Heart left ventricle (tissue), 16 donors: ENCODE measurements around the gene CATSPERD. TPM values are rescaled to one million over a fixed set of nuclear protein-coding genes. Genes with fewer than 3 reads are reported as not detected.
A peak's percentile ranks its signal among the peaks of the same experiment; 100 is the strongest.

Experiments
- ATAC-seq, 4 donors: fragments of 200-7000 bp; cut with Tn5 transposase; one replicate each; pipeline ENCODE4 v1.9.1; 2020 to 2022; ENCODE audit warnings: moderate library complexity in 4 of 4, mild to moderate bottlenecking in 3 of 4, moderate number of reproducible peaks in 1 of 4
- DNase-seq, 5 donors: peaks; one replicate each; pipeline ENCODE4 v3.0.0-alpha.2; 2020
- H3K27ac ChIP-seq, 12 donors: fragments of 200-600 bp; sonication (generic) in 4 of 12; one replicate each; pipeline versions ENCODE4 v1.5.0 to v1.8.0; 2016 to 2022; ENCODE audit warnings: mild to moderate bottlenecking in 2 of 12
- H3K27me3 ChIP-seq, 9 donors: fragments of 200-600 bp; sonication (generic) in 2 of 9; one replicate each; pipeline versions ENCODE4 v1.5.1 to v1.8.0; 2016 to 2022; ENCODE audit warnings: mild to moderate bottlenecking in 3 of 9
- H3K36me3 ChIP-seq, 9 donors: fragments of 200-600 bp; sonication (generic) in 2 of 9; one replicate each; pipeline versions ENCODE4 v1.5.0 to v1.8.0; 2018 to 2022; ENCODE audit warnings: mild to moderate bottlenecking in 2 of 9
- H3K4me1 ChIP-seq, 12 donors: fragments of 200-600 bp; sonication (generic) in 4 of 12; one replicate each; pipeline versions ENCODE4 v1.5.0 to v1.8.0; 2016 to 2022; ENCODE audit warnings: mild to moderate bottlenecking in 3 of 12
- H3K4me3 ChIP-seq, 12 donors: fragments of 200-600 bp; sonication (generic) in 4 of 12; one replicate each; pipeline versions ENCODE4 v1.5.0 to v1.8.0; 2017 to 2022; ENCODE audit warnings: mild to moderate bottlenecking in 9 of 12, moderate library complexity in 4 of 12
- H3K9me3 ChIP-seq, 12 donors: fragments of 200-600 bp; sonication (generic) in 4 of 12; one replicate each; pipeline versions ENCODE4 v1.5.0 to v1.8.0; 2016 to 2022; ENCODE audit warnings: mild to moderate bottlenecking in 1 of 12
- POLR2A ChIP-seq, 2 donors: fragments of 450-650 bp; IDR thresholded peaks; one replicate each; pipeline ENCODE4 v1.6.1; 2017; ENCODE audit warnings: antibody characterized with exemption in 2 of 2, mild to moderate bottlenecking in 2 of 2, moderate library complexity in 2 of 2
- WGBS, 4 donors: extraction: QIAGEN DNeasy Blood & Tissue Kit in 2 of 4; methylation state at CpG; one replicate each; pipeline versions ENCODE4 v1.1.5 to v1.1.7; 2013 to 2018; 5-methylcytosine and 5-hydroxymethylcytosine counted together
- intact Hi-C, 10 donors: fragments of 100-400 bp; cut with DNase I; formaldehyde crosslinking; loops; one replicate each; pipeline versions ENCODE4 v1.11.1 to v1.14.2; 2022
- polyA plus RNA-seq, 2 donors: library from polyadenylated mRNA; stranded (reverse); fragments of 200-250 nt; gene quantifications; one replicate each; pipeline ENCODE4 v1.2.3, GENCODE V29; 2013
- total RNA-seq, 9 donors: library from RNA; depleted of rRNA in 2 of 9; stranded (reverse); fragments of >200 nt in 2 of 9; fragmentation: NEBNext Ultra II Directional in 3 of 9; extraction: Animal tissue kit (Norgen Biotek cat#: 25700) in 3 of 9; gene quantifications; one replicate each; pipeline versions ENCODE4 v1.1.0 to v1.2.4, GENCODE V29; 2016 to 2023
- TF ChIP-seq, protein P1 (sequence below), 12 donors: fragments of 200-600 bp; sonication (generic) in 4 of 12; IDR thresholded peaks; one replicate each; pipeline versions ENCODE4 v1.5.0 to v1.8.0; 2018 to 2022; ENCODE audit warnings: antibody characterized with exemption in 12 of 12, mild to moderate bottlenecking in 5 of 12
- donor health status: ischemic (EF 13 %, LVEDD 7.1; RV severe dilation, severe dysfunction).
- donor health status: healthy with polysubstance abuse.
- donor health status: DM: no; HTN: yes; CAD: no.
- donor health status: DM: no; HTN: no; CAD: no.
- donor health status: ischemic (EF 25% LVEDD 6.9; RV normal size, moderate dysfunction).
- donor health status: ischemic (EF 25% LVEDD 5.7; RV mildly dilated, moderate dysfunction).
- donor health status: healthy.
- donor health status: DM: yes; HTN: yes; CAD: no.
- donor health status: ischemic (EF 35%, LVEDD 5.7; RV mildly dilated, moderate dysfunction).
- donor health status: nonischemic (EF 11% LVEDD 7.7; RV severe dilation, severe dysfunction).
- donor health status: DM: yes; HTN: yes; CAD: no.
- donor health status: PGD.
- donor health status: ischemic (EF 29% LVEDD 5.4; RV normal size, mild dysfunction).
- donor health status: nonischemic (EF 23%, LVEDD 6.1; RV moderate dilation, normal function).

The CATSPERD gene
- total and polyA plus RNA-seq, 11 donors, result not detected

DNA sequence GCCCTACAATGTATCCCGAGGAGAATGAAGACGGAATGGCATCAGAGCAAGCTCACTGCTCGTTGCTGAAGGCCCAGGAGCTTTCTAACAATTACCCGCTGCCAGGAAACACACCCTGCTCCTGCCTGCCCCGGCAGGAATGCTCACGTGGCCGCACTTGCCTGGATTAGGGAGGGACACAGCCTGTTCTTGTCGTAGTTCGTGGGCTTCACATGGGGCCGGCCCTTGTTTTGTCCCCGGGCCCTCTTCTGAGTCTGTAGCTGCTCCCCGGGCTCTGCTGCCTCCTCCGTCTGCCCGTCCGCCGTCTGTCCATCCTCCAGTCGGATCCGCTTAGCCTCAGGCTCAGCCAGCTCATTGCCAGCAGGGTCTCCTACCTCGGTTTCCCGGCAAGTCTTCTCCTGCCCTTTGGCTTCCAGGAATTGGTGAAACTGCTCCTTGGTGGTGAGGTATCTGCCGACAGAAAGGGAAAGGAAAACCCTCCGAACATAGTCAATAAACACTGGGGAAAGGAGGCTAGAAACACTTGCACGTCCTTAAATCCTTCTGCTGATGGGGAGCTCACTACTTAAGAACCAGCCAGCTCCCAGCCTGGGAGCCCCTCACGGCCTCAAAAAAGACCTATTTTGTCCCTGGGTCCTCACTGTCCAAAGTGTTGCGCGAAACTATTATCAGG, 69.6 kb downstream of the CATSPERD start:
- H3K4me3 ChIP-seq, result peak overlapping the region; percentile 59 to 97 (median 82)
- H3K9me3 ChIP-seq, result no peaks in the 10 kb centered on the region
- intact Hi-C loops, result loop anchor here in 4 of 10 donors (2.0 to 10.0 kb wide), 4 partner anchors 68 to 168 kb away; partner anchors contain the start of genes CATSPERD (in 2 of the 4), LONP1 (in 2 of the 4), HSD11B1L (in 1 of the 4) and MICOS13 (in 1 of the 4)
- ATAC-seq, result no peak
- WGBS, 4 donors, result 77 to 81% (median 79%) methylated on average over 26 of the region's 26 CpGs
- peak in 1 of 5 donors; percentile 15 for DNase-seq
- peak overlapping the region in 10 of 12 donors; percentile 90 to 100 (median 98) for H3K27ac ChIP-seq
- peaks cover 0 to 11% (median 6%) of the 10 kb centered on the region in 12 donors for H3K4me1 ChIP-seq
- peaks cover 2 to 51% (median 50%) of the 10 kb centered on the region in 9 donors for H3K36me3 ChIP-seq
- TF ChIP-seq, protein P1, sequence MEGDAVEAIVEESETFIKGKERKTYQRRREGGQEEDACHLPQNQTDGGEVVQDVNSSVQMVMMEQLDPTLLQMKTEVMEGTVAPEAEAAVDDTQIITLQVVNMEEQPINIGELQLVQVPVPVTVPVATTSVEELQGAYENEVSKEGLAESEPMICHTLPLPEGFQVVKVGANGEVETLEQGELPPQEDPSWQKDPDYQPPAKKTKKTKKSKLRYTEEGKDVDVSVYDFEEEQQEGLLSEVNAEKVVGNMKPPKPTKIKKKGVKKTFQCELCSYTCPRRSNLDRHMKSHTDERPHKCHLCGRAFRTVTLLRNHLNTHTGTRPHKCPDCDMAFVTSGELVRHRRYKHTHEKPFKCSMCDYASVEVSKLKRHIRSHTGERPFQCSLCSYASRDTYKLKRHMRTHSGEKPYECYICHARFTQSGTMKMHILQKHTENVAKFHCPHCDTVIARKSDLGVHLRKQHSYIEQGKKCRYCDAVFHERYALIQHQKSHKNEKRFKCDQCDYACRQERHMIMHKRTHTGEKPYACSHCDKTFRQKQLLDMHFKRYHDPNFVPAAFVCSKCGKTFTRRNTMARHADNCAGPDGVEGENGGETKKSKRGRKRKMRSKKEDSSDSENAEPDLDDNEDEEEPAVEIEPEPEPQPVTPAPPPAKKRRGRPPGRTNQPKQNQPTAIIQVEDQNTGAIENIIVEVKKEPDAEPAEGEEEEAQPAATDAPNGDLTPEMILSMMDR (IDR thresholded peaks at IDR 0.05), result no peak
- TF ChIP-seq POLR2A (IDR thresholded peaks at IDR 0.05), result no peak
- no peaks in the 10 kb centered on the region for H3K27me3 ChIP-seq

DNA sequence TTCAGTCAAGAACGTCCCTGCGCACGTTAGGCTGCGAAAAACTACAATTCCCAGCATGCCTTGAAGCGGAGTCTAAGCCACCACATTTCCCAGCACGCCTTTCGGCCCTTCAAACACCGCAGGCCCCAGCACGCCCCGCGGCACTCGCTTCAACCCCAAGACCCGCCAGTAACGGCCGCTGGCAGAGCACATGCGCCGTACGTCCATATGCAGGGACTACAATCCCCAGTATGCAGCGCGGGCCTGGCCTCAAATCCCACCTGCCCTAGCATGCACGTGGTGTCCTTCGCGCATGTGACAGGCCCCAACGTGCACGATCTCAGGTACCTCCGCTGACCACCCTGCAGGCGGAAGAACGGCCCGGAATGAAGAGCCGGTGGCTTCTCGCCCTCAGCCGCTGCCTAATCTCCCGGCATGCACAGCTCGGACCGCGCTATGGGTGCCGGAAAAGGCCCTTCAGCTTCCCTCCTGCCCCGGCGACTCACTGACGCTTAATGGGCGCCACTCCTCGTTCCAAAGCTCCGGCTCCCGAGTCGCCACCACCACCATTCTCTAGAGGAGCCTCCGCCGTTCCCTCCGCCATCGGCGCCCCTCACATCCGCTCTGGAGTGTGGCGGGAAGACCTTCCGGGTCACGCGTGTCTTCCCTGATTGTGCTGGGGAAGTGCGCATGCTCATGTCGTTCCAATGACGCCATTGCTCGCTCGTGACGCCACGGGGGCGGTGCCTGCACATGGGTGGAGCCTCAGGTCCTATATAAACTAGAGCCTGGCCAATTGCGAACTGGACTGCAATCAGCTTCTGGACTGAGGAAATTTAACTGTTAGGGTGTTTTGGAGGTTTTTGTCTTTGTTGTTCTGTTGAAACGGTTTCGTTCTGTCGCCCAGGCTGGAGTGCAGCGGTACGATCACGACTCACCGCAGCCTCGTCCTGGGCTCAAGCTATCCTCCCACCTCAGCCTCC, 70.4 kb downstream of the CATSPERD start, which contains the start of gene DUS3L:
Gene DUS3L, minus strand, starts transcription at position 605 of the 962 bp plus-strand sequence. Its CDS starts 22 bp downstream, at position 583.
- WGBS, 4 donors, result 10 to 14% (median 12%) methylated on average over 58 to 72 of the region's 72 CpGs
- DNase-seq (peak; percentile 95 to 98 (median 97)), ATAC-seq (peak; percentile 97)
- Histone ChIP-seq H3K36me3 (peaks cover 2 to 42% (median 41%) of the 10 kb centered on the region in 9 donors), H3K9me3 (no peaks in the 10 kb centered on the region), H3K4me3 (peak within 1 kb of the TSS; percentile 59 to 97 (median 82)), H3K4me1 (peaks cover 0 to 11% (median 6%) of the 10 kb centered on the region in 12 donors), H3K27ac (peak within 1 kb of the TSS; percentile 90 to 100 (median 96)), H3K27me3 (no peaks in the 10 kb centered on the region)
- intact Hi-C loops, result loop anchor here in 4 of 10 donors (2.0 to 10.0 kb wide), 4 partner anchors 69 to 169 kb away; partner anchors contain the start of genes CATSPERD (in 2 of the 4), LONP1 (in 2 of the 4), HSD11B1L (in 1 of the 4) and MICOS13 (in 1 of the 4)
- TF ChIP-seq, protein P1 (IDR thresholded peaks at IDR 0.05), result no peak
- TF ChIP-seq POLR2A (IDR thresholded peaks at IDR 0.05), result peak in 1 of 2 donors; percentile 48

DNA sequence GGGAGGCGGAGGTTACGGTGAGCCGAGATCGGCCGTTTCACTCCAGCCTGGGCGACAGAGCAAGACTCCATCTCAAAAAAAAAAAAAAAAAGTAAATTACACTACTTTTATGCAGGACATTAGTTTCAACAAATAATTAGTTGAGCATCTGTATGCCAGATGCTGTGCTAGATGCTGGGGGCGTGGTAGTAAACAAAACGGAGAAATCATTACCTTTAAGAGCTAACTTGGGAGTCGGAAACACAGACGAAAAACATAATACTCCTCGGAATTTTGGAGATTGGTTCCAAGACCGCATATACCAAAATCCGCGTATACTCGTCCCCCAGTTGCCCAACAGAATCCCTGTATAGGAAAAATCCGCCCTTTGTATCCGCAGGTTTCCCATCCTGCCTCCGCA, 71.8 kb downstream of the CATSPERD start:
- Histone ChIP-seq H3K9me3 (no peaks in the 10 kb centered on the region), H3K36me3 (peaks cover 2 to 29% (median 28%) of the 10 kb centered on the region in 9 donors), H3K4me3 (no peak overlapping the region), H3K27me3 (no peaks in the 10 kb centered on the region), H3K4me1 (peaks cover 0 to 11% (median 6%) of the 10 kb centered on the region in 12 donors), H3K27ac (no peak overlapping the region)
- DNase-seq, result no peak
- intact Hi-C loops, result loop anchor here in 3 of 10 donors (5.0 to 10.0 kb wide), 3 partner anchors 70 to 170 kb away; partner anchors contain the start of genes CATSPERD (in 1 of the 3), HSD11B1L (in 1 of the 3), LONP1 (in 1 of the 3) and MICOS13 (in 1 of the 3)
- TF ChIP-seq, protein P1 (IDR thresholded peaks at IDR 0.05), result no peak
- TF ChIP-seq POLR2A (IDR thresholded peaks at IDR 0.05), result no peak
- no peak for ATAC-seq
- WGBS, 4 donors, result 94 to 98% (median 95%) methylated on average over 18 of the region's 18 CpGs
